Measurements from ENCODE around the gene TOMM40L.

TOMM40L gene

GRCh38 chr1:161258439-161259344, 32.8 kb downstream of the TOMM40L start, which contains the start of gene PCP4L1:
PCP4L1 (plus strand) TSS chr1:161258745; CDS start chr1:161258975, 230 bp downstream.
- peak; percentile 34 for DNase-seq

- DNase-seq = no peak
These were observed 33.5 kb downstream of the TOMM40L start for GRCh38 chr1:161259345-161259702.

- no peak for DNase-seq
These were observed 33.9 kb downstream of the TOMM40L start for GRCh38 chr1:161259765-161260164.

- no peak for DNase-seq
These were observed 34.8 kb downstream of the TOMM40L start for GRCh38 chr1:161260376-161261260.

- no peak for DNase-seq
These were observed 35.7 kb downstream of the TOMM40L start for GRCh38 chr1:161261261-161262235.

- no peak for DNase-seq
These were observed 39.4 kb downstream of the TOMM40L start for GRCh38 chr1:161265305-161265704.

GRCh38 chr1:161266202-161266601, 40.3 kb downstream of the TOMM40L start:
- no peak for DNase-seq

- no peak for DNase-seq
These were observed 41.0 kb downstream of the TOMM40L start for GRCh38 chr1:161266836-161267235.

- DNase-seq = no peak
These were observed 41.5 kb downstream of the TOMM40L start for GRCh38 chr1:161267321-161267720.

- no peak for DNase-seq
These were observed 47.5 kb downstream of the TOMM40L start for GRCh38 chr1:161273402-161273801.

GRCh38 chr1:161274874-161275273, 49.0 kb downstream of the TOMM40L start:
- DNase-seq = no peak
